K562 (cell line): ENCODE measurements around the gene PSMA5. TPM values are rescaled to one million over a fixed set of nuclear protein-coding genes. Genes with fewer than 3 reads are reported as not detected.

Experiments used
- ATAC-seq: fragments of 200-7000 bp; cut with Tn5 transposase; 3 replicates; pipeline ENCODE4 v1.9.1; 2020; ENCODE audit warnings: moderate library complexity
- BruUV-seq: library from RNA; stranded (reverse); fragments of 400-500 nt; replicated peaks from 2 replicates; lab custom pipeline; 2021; lab: Mats Ljungman, UMichigan
- CTCF ChIA-PET: fragments of 300-600 bp; formaldehyde crosslinking; extraction: SDS; loops from one replicate; lab custom pipeline; 2021; ENCODE audit warnings: low intra/inter-chr PET ratio; lab: Yijun Ruan, JAX
- POLR2A ChIA-PET: fragments of 300-600, 350-650 bp; sonication (Branson Sonifier 250); formaldehyde crosslinking; extraction: SDS; loops from one replicate; lab custom pipeline; 2021; ENCODE audit warnings: antibody characterized with exemption, inconsistent platforms; lab: Yijun Ruan, JAX
- DNase-seq, 4 experiments: peaks; one replicate each; pipeline versions ENCODE4 v3.0.0 to v3.0.0-alpha.2; 2011 to 2018; ENCODE audit warnings: low spot score in 3 of 4, mixed read lengths in 3 of 4; ENCODE audit errors: extremely low read depth in 1 of 4
- FAIRE-seq: peaks from 2 replicates; lab custom pipeline; 2011; peaks lifted over from hg19 to GRCh38; lab: Jason Lieb, UNC
- H2AFZ ChIP-seq: 2 replicates; pipeline ENCODE4 v1.6.0; 2011; ENCODE audit warnings: low read depth, low read length, control low read depth, inconsistent platforms
- H3K27ac ChIP-seq: fragments of 200-600 bp; 3 replicates; pipeline ENCODE4 v1.8.0; 2011; ENCODE audit warnings: low read depth, mild to moderate bottlenecking, control low read depth, inconsistent platforms, low read length, moderate library complexity, mixed read lengths; ENCODE audit errors: extremely low read depth
- H3K27me3 ChIP-seq, 2 experiments: fragments of 300-600 bp in 1 of 2; 2 replicates in 1 of 2; 3 replicates in 1 of 2; pipeline versions ENCODE4 v1.6.0 to v1.8.0; 2011; ENCODE audit warnings: inconsistent platforms in 2 of 2, low read length in 2 of 2, mild to moderate bottlenecking in 1 of 2, mixed read lengths in 1 of 2, moderate library complexity in 1 of 2; ENCODE audit not compliant: control insufficient read depth in 2 of 2, insufficient read depth in 2 of 2
- H3K36me3 ChIP-seq: fragments of 300-600 bp; 3 replicates; pipeline ENCODE4 v1.8.0; 2011; ENCODE audit warnings: mild to moderate bottlenecking, low read length, inconsistent platforms; ENCODE audit not compliant: control insufficient read depth, insufficient read depth
- H3K4me1 ChIP-seq, 2 experiments: fragments of 200-600 bp in 1 of 2; replicated peaks in 1 of 2; 2 replicates in 1 of 2; 3 replicates in 1 of 2; pipeline versions ENCODE4 v1.5.1 to v1.8.0; 2011; ENCODE audit warnings: inconsistent platforms in 2 of 2, low read length in 2 of 2, mild to moderate bottlenecking in 1 of 2, mixed read lengths in 1 of 2, moderate library complexity in 1 of 2; ENCODE audit not compliant: control insufficient read depth in 2 of 2, insufficient read depth in 2 of 2
- H3K4me2 ChIP-seq: 2 replicates; pipeline ENCODE4 v1.6.1; 2011; ENCODE audit warnings: low read length, control low read depth, inconsistent platforms, mixed read lengths; ENCODE audit not compliant: insufficient read depth
- H3K4me3 ChIP-seq: fragments of 200-600 bp; sonication (generic), shearing (Covaris generic); 2 replicates; pipeline ENCODE4 v1.5.1; 2016; ENCODE audit warnings: control low read depth, inconsistent platforms
- H3K79me2 ChIP-seq: fragments of 200-600 bp; 3 replicates; pipeline ENCODE4 v1.8.0; 2011; ENCODE audit warnings: low read length, inconsistent platforms; ENCODE audit not compliant: control insufficient read depth, insufficient read depth
- H3K9ac ChIP-seq, 2 experiments: 2 replicates each; pipeline versions ENCODE4 v1.6.0 to v1.6.1; 2011; ENCODE audit warnings: low read depth in 2 of 2, low read length in 2 of 2, control low read depth in 1 of 2, inconsistent platforms in 1 of 2, mild to moderate bottlenecking in 1 of 2, mixed read lengths in 1 of 2; ENCODE audit not compliant: insufficient read depth in 1 of 2
- H3K9me1 ChIP-seq: one replicate; pipeline ENCODE4 v1.6.0; 2011; ENCODE audit warnings: inconsistent platforms, mild to moderate bottlenecking, low read length, moderate library complexity; ENCODE audit not compliant: control insufficient read depth, insufficient read depth
- H3K9me3 ChIP-seq: replicated peaks from 2 replicates; pipeline ENCODE4 v1.5.1; 2011; ENCODE audit warnings: low read depth, low read length, inconsistent platforms; ENCODE audit not compliant: control insufficient read depth, insufficient read depth
- H4K20me1 ChIP-seq: replicated peaks from 2 replicates; pipeline ENCODE4 v1.6.1; 2011; ENCODE audit warnings: low read length, inconsistent platforms, mixed read lengths; ENCODE audit not compliant: control insufficient read depth, insufficient read depth
- HDAC2 ChIP-seq: fragments of 450-650 bp; IDR thresholded peaks from 2 replicates; pipeline ENCODE4 v1.6.1; 2016; ENCODE audit warnings: mild to moderate bottlenecking
- HIVEP1 ChIP-seq: fragments of 250-450 bp; sonication (Bioruptor Pico); IDR thresholded peaks from 2 replicates; pipeline ENCODE4 v1.4.0; 2020; ENCODE audit warnings: mild to moderate bottlenecking
- HMG20B ChIP-seq: fragments of 250-450 bp; sonication (Bioruptor Pico); IDR thresholded peaks from 2 replicates; pipeline ENCODE4 v1.5.0; 2021; ENCODE audit warnings: mild to moderate bottlenecking
- MAFF ChIP-seq: IDR thresholded peaks from 2 replicates; pipeline ENCODE4 v1.6.1; 2012; ENCODE audit warnings: low read length, improper control_type of control experiment
- MAZ ChIP-seq, 2 experiments: fragments of 450-650 bp in 1 of 2; sonication (generic) in 1 of 2; formaldehyde crosslinking; IDR thresholded peaks in 1 of 2; conservative IDR thresholded peaks in 1 of 2; 2 replicates each; pipeline versions ENCODE4 v1.4.0 to v1.5.0; 2020; ENCODE audit warnings: mild to moderate bottlenecking in 1 of 2, missing genetic modification reagents in 1 of 2
- MEIS2 ChIP-seq: fragments of 450-650 bp; IDR thresholded peaks from 2 replicates; pipeline ENCODE4 v1.6.1; 2014; ENCODE audit warnings: mild to moderate bottlenecking; ENCODE audit not compliant: partially characterized antibody
- RCOR1 ChIP-seq, 2 experiments: IDR thresholded peaks; 2 replicates each; pipeline ENCODE4 v1.6.1; 2012; ENCODE audit warnings: low read depth in 2 of 2, low read length in 2 of 2, borderline replicate concordance in 1 of 2, improper control_type of control experiment in 1 of 2
- SRSF1 ChIP-seq: fragments of 200-400 bp; formaldehyde crosslinking; IDR thresholded peaks from 2 replicates; pipeline ENCODE4 v1.6.1; 2017; ENCODE audit warnings: mild to moderate bottlenecking, low read depth, low read length, moderate library complexity
- TARDBP ChIP-seq: fragments of 450-650 bp; IDR thresholded peaks from 2 replicates; pipeline ENCODE4 v1.6.1; 2016
- ZNF583 ChIP-seq: fragments of 250-450 bp; sonication (Bioruptor Pico); IDR thresholded peaks from 2 replicates; pipeline ENCODE4 v1.4.0; 2020
- WGBS: fragments of 100-300 bp; shearing (Covaris generic); methylation state at CpG from one replicate; pipeline ENCODE4 v1.1.6; 2016; ENCODE audit warnings: low coverage, mixed read lengths; ENCODE audit not compliant: insufficient coverage; ENCODE audit errors: missing lambda C conversion rate; 5-methylcytosine and 5-hydroxymethylcytosine counted together
- in situ Hi-C: fragments of 300-500 bp; cut with MboI; formaldehyde crosslinking; loops from 4 replicates; pipeline ENCODE4 v1.15.0; 2018; ENCODE audit warnings: inconsistent platforms, mixed read lengths
- intact Hi-C: fragments of 100-400 bp; cut with micrococcal nuclease; formaldehyde crosslinking; loops from 2 replicates; pipeline ENCODE4 v1.14.2; 2022
- polyA plus RNA-seq, 8 experiments: library from polyadenylated mRNA; depleted of rRNA in 4 of 8; stranded (reverse) in 5 of 8; unstranded in 3 of 8; fragments of >200 nt; fragmentation: Nextera tagmentation in 2 of 8; fragmentation: Illumina TruSeq in 1 of 8; extraction: Ambion mirVana in 2 of 8; extraction: Trizol in 1 of 8; gene quantifications; 2 replicates each; pipeline versions ENCODE4 v1.2.1 to v1.2.3, GENCODE V29; 2011 to 2014; ENCODE audit warnings: inconsistent platforms in 1 of 8, missing spikeins in 1 of 8
- total RNA-seq, 7 experiments: library from RNA; depleted of rRNA in 6 of 7; stranded (reverse); fragments of >200 nt in 6 of 7; fragmentation: Illumina TruSeq in 2 of 7; extraction: Trizol in 2 of 7; gene quantifications; 2 replicates each; pipeline versions ENCODE4 v1.2.1 to v1.2.3, GENCODE V29; 2011 to 2021; ENCODE audit warnings: low replicate concordance in 1 of 7
- TF ChIP-seq, protein P1 (sequence below): fragments of 250-450 bp; sonication (Bioruptor Pico); IDR thresholded peaks from 2 replicates; pipeline ENCODE4 v1.5.0; 2020; ENCODE audit warnings: mild to moderate bottlenecking
- TF ChIP-seq, protein P2 (sequence below): fragments of 450-650 bp; formaldehyde crosslinking; IDR thresholded peaks from 2 replicates; pipeline ENCODE4 v1.4.0; 2022; ENCODE audit warnings: missing genetic modification characterization
- TF ChIP-seq, protein P3 (sequence below): fragments of 450-650 bp; formaldehyde crosslinking; IDR thresholded peaks from 2 replicates; pipeline ENCODE4 v1.4.0; 2020; ENCODE audit warnings: mild to moderate bottlenecking, moderate library complexity
- TF ChIP-seq, protein P4 (sequence below): sonication (generic); IDR thresholded peaks from 2 replicates; pipeline ENCODE4 v1.6.1; 2016
- TF ChIP-seq, protein P5 (sequence below), 3 experiments: fragments of 200-800 bp in 1 of 3; sonication (Bioruptor generic) in 1 of 3; sonication (generic) in 1 of 3; formaldehyde crosslinking in 1 of 3; IDR thresholded peaks; 2 replicates each; pipeline versions ENCODE4 v1.6.1 to v1.8.0; 2016 to 2022; ENCODE audit warnings: mild to moderate bottlenecking in 2 of 3, missing compliant biosample characterization in 2 of 3, missing genetic modification characterization in 2 of 3, missing genetic modification reagents in 1 of 3

Gene PSMA5
- total and polyA plus RNA-seq, 9 of the 15 experiments (the other 6 are each of a cell fraction or from before 2014, with no cell fraction given), result 82.6 to 542 (median 287) TPM

DNA sequence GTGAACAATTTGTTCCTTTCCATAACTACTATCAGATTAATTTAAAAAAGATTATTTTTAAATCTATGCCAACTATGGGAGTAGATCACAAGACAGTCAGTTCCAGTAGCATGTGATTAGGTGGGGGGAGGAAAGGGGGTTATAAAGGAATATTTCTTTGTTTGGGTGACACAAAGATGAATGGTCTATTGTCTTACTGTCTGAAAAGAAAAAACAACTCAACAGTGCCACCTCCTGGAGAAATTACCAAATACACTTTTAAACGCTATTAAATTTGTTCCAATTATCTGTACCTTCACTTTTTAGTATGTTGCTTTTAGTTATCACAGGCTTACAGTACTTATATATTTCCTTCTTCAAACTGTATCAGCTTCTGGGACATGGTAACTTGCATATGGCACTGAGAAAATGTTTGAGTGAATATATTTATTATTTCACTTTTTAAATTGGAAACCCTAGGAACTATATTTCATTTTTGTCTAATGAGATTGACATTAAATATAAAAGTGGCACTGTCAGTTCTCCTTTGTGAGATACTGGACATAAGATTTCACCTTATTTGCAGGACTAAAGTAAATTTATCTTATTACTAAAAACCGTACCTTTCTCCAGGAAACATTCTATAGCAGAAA lies 26.8 kb downstream of the PSMA5 start:
- H4K20me1 ChIP-seq, result no peaks in the 10 kb centered on the region
- no peaks in the 10 kb centered on the region for H3K27me3 ChIP-seq
- no peak overlapping the region for H3K9ac ChIP-seq
- no peak overlapping the region for H2AFZ ChIP-seq
- H3K4me2 ChIP-seq, result no peak overlapping the region
- peaks cover 22 to 25% of the 10 kb centered on the region in 2 experiments for H3K4me1 ChIP-seq
- 0% methylated on average over 2 of the region's 2 CpGs for WGBS
- ChIA-PET POLR2A (interaction anchor here (0.6 to 4.1 kb wide), 16 partner anchors 9 to 198 kb away, joined by 3 to 16 read pairs (median 6); partner anchors contain the start of genes PSMA5, PSRC1 and SARS1), CTCF (interaction anchor here (0.6 to 5.5 kb wide), 9 partner anchors 53 to 199 kb away, joined by 3 to 91 read pairs (median 4); partner anchors contain the start of gene PSRC1)
- no peak overlapping the region for H3K4me3 ChIP-seq
- BruUV-seq, result no TSS peak
- intact Hi-C loops, result loop anchor here (1.0 to 5.0 kb wide), 5 partner anchors 37 to 136 kb away; partner anchors contain the start of gene PSRC1
- ATAC-seq (no peak), FAIRE-seq (peak; percentile 73), DNase-seq (peak; percentile 54 to 83 (median 57))
- peaks cover 32% of the 10 kb centered on the region for H3K79me2 ChIP-seq
- H3K36me3 ChIP-seq, result peaks cover 36% of the 10 kb centered on the region
- no peaks in the 10 kb centered on the region for H3K9me3 ChIP-seq
- in situ Hi-C loops, result no loop called here
- no peaks in the 10 kb centered on the region for H3K9me1 ChIP-seq
- H3K27ac ChIP-seq, result no peak overlapping the region
- TF ChIP-seq TARDBP, result no peak
- TF ChIP-seq, protein P1, sequence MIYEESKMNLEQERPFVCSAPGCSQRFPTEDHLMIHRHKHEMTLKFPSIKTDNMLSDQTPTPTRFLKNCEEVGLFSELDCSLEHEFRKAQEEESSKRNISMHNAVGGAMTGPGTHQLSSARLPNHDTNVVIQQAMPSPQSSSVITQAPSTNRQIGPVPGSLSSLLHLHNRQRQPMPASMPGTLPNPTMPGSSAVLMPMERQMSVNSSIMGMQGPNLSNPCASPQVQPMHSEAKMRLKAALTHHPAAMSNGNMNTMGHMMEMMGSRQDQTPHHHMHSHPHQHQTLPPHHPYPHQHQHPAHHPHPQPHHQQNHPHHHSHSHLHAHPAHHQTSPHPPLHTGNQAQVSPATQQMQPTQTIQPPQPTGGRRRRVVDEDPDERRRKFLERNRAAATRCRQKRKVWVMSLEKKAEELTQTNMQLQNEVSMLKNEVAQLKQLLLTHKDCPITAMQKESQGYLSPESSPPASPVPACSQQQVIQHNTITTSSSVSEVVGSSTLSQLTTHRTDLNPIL, result no peak
- TF ChIP-seq HDAC2, result no peak
- TF ChIP-seq HMG20B (CRISPR knock-in tag), result no peak
- TF ChIP-seq MAFF, result 0 out of 2 replicates have a peak, but pooled peaks have one; percentile 2
- TF ChIP-seq, protein P2, sequence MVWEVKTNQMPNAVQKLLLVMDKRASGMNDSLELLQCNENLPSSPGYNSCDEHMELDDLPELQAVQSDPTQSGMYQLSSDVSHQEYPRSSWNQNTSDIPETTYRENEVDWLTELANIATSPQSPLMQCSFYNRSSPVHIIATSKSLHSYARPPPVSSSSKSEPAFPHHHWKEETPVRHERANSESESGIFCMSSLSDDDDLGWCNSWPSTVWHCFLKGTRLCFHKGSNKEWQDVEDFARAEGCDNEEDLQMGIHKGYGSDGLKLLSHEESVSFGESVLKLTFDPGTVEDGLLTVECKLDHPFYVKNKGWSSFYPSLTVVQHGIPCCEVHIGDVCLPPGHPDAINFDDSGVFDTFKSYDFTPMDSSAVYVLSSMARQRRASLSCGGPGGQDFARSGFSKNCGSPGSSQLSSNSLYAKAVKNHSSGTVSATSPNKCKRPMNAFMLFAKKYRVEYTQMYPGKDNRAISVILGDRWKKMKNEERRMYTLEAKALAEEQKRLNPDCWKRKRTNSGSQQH, result no peak
- TF ChIP-seq, protein P3, sequence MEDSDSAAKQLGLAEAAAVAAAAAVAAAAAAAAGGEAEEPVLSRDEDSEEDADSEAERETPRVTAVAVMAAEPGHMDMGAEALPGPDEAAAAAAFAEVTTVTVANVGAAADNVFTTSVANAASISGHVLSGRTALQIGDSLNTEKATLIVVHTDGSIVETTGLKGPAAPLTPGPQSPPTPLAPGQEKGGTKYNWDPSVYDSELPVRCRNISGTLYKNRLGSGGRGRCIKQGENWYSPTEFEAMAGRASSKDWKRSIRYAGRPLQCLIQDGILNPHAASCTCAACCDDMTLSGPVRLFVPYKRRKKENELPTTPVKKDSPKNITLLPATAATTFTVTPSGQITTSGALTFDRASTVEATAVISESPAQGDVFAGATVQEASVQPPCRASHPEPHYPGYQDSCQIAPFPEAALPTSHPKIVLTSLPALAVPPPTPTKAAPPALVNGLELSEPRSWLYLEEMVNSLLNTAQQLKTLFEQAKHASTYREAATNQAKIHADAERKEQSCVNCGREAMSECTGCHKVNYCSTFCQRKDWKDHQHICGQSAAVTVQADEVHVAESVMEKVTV (CRISPR knock-in tag), result peak; percentile 97
- TF ChIP-seq ZNF583 (CRISPR knock-in tag), result no peak
- TF ChIP-seq MEIS2, result peak; percentile 98
- TF ChIP-seq HIVEP1 (CRISPR knock-in tag), result no peak
- no peak for TF ChIP-seq SRSF1
- TF ChIP-seq, protein P4, sequence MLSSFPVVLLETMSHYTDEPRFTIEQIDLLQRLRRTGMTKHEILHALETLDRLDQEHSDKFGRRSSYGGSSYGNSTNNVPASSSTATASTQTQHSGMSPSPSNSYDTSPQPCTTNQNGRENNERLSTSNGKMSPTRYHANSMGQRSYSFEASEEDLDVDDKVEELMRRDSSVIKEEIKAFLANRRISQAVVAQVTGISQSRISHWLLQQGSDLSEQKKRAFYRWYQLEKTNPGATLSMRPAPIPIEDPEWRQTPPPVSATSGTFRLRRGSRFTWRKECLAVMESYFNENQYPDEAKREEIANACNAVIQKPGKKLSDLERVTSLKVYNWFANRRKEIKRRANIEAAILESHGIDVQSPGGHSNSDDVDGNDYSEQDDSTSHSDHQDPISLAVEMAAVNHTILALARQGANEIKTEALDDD, result no peak
- TF ChIP-seq RCOR1 (IDR thresholded peaks at IDR 0.05; ENCODE audit: borderline replicate concordance in 1 of 2, low read depth in 2 of 2, low read length in 2 of 2), result no peak
- TF ChIP-seq, protein P5, sequence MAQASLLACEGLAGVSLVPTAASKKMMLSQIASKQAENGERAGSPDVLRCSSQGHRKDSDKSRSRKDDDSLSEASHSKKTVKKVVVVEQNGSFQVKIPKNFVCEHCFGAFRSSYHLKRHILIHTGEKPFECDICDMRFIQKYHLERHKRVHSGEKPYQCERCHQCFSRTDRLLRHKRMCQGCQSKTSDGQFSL (CRISPR knock-in tag; IDR thresholded peaks at IDR 0.05), result no peak
- TF ChIP-seq, protein P5 (tag; IDR thresholded peaks at IDR 0.05), result peak in 1 of 2 experiments; percentile 64; a peak in 1 of 4 replicates
- TF ChIP-seq MAZ (CRISPR knock-in tag; conservative IDR thresholded peaks at IDR 0.05 in 1 of 2, IDR thresholded peaks at IDR 0.05 in 1 of 2), result peak in 1 of 2 experiments; percentile 40; a peak in 1 of 4 replicates
